HG02763 (cell line): Measurements from ENCODE around the gene NR2E3.

Source experiments
- ATAC-seq: cut with Tn5 transposase; IDR thresholded peaks from one replicate; pipeline ENCODE4 v1.9.1; 2021; ENCODE audit warnings: mild to moderate bottlenecking, moderate library complexity; ENCODE audit not compliant: unreplicated experiment

NR2E3 gene

DNA sequence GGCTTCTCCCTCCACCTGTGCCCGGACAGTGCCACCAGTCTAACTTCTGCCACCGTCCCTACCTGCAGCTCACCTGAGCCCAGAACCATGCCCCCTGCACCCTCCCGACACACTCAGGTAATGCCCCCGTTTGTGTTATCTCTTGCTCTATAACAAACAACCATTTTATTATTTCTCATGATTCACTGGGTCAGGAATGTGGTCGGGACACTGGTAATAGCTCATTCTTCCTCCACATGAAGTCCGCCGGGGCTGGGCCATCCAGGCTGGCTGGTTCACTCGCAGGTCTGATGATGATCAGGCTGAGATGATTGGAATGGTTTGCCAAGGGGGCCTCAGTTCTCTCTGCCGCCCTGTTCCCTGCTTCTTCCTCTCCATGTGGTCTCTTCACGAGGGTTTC is 20.3 kb upstream of the NR2E3 start:
- no peak for ATAC-seq

DNA sequence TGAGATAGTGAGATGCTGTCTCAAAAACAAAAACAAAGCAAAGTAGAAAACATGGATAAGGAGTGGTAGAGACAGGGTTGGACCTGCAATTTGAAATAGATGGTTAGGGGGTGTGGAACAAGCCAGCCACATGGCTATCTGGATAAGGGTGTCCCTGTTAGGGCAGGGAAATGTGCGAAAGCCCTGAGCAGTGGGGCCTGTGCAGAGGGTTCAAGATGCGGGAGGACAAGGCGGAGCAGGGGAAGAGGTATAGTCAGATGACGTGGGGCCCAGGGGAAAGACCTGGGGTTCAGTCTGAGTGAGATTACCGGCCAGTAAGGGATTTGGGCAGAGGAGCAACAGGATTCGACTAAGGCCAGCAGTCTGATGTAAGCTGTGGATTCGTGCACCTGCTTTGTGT is 18.4 kb upstream of the NR2E3 start:
- no peak for ATAC-seq

DNA sequence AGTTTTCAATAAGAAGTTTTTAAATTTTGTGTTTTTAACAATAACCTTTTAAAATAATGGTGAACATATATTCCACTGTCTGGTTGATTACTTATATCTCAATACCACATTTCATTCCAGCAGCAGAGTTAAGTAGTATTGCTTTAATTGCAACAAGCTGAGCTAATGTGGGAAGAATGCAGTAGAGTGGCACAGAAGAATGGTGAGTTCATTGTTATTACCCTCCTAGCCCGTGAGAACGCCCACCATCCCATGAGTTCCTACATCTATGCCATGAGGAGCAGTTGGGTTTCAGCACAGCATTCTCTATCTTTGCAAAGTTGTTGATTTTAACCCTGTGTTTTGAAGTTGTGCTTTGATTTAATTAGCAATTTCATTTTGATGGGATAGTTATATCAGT is 17.8 kb upstream of the NR2E3 start:
- no peak for ATAC-seq

DNA sequence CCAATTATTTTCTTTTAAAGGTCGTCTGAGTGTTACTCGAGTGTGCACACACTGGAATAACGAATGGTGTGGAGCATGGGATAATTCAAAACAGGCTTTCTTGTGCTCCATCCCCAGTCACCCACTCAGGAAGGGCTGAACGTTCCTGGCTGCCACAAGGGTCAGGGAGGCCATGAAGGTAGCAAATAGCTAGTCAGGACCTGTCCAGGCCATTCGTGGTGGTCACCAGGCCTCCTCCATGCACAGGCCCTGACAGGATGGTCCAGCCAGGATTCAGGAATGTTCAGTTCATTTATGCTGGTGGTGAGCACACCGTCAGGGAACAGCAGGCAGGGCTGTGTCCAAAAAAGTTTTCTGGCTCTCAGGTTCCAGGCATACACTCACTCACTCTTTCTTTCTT is 11.7 kb upstream of the NR2E3 start:
- no peak for ATAC-seq

DNA sequence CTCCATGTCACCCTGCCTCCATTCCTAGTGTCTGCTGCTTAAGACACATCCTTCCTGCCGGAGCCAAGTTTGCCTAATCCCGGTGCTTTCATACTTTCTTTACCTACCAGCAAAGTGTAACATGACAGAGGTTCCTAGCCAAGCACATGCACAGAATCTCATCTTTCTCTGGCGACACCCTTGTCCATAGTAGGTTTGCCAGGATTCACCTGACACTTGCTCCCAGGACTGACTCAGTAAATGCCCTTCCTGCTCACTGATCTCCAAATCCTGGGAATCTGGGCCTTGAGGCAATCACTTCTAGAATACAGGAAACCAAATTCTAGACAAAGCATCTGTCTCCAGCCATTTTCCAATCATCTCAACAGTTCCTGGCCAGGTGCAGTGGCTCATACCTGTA is 10.2 kb upstream of the NR2E3 start:
- no peak for ATAC-seq

DNA sequence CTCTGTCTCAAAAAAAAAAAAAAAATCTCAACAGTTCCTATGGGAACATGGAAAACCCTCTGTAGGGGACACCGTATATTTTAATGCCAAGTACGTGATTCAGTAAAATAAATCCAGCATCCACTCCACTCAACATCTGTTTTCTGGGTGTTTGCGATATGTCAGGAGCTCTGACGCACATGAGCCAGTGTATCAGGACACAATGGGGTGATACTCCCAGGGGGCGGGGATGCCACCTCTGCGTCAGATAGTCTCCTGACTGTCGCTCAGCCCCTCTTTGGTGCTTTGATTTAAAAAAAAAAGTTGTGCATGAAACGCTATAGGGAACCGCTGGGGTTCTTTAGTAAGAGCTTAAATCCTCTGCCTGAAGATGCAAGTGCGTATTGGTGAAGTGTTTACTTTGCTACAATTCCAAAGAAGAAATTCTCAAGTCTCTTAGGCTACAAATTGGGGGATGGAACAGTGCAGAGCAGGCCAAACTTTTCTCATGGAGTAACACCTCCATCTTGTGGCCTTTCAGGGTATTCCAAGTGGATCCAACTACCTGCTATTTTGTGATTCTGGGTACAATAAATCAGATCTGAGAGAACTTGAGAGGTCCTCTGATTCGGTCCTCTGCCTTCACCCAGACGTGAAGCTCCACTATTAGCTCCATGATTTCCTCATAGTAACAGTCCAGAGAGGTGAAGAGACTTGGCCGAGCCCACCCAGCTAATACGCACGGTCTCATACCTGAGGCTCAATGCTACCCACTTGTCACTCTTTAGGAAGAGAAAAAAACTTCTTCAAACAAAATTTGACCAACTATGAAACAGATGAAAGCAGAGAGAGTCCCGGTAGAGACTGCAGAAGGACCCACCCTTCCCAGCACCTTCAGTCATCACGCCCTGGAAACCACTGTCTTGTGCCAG is 9.3 kb upstream of the NR2E3 start:
- no peak for ATAC-seq

DNA sequence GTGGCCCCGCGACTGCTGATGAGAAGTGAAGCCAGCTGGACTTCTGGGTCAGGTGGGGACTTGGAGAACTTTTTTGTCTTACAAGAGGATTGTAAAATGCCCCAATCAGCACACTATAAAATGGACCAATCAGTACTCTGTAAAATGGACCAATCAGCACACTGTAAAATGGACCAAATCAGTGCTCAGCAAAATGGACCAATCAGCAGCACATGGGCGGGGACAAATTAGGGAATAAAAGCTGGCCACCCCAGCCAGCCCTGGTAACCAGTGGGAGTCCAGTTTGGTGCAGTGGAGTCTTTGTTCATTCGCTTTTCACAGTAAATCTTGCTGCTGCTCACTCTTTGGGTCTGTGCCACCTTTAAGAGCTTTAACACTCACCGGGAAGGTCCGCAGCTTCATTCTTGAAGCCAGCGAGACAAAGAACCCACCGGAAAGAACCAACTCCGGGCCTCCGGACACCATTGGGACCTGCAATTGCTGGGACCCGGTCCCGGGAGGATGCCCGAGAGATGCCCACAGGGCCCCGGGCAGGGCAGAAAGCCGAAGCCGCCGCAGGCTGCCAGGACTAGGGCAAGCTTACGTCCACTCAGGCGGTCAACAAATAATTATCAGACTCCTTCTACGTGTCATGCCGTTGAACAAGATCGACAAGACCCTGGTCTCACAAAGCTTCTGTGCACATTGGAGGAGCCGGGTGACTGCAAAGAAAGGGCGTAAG is 8.3 kb upstream of the NR2E3 start:
- no peak for ATAC-seq

DNA sequence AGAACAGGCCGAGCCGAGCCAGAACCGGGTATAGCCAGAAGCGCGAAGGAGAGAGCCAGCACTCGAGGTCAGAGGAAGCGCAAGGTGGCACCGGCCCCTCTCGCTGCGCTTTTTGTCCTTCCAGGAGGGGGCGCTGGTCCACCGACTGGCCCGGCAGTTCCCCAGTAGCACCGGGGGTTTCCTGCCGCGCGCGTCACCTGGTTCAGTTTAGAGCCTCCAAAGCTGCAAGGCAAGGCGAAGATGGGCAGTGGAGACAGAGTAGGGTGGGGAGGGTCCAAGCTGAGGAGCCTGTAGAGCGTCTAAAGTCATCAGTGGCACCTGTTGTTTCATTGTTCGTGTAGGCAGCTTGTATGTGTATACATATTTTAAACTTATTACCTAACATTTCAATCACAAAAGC is 7.6 kb upstream of the NR2E3 start:
- ATAC-seq: no peak

DNA sequence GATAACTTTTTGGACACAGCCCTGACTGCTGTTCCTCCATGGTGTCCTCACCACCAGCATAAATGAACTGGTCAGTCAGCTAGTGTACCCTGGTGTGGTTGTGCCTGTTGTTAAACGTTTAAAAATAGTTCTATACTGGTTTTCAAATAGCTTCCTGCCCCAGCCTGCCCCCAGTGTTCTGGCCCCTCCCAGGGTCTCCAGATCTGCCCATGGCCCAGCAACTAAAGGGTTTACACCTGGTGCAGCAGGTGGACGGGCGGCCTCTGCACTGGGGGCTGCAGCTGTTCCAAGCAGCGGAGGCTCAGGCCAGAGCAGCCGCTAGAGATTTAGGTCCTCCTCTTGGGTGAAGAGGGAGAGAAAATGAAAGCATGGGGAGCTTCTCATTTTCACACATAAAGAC is 6.1 kb upstream of the NR2E3 start:
- no peak for ATAC-seq

DNA sequence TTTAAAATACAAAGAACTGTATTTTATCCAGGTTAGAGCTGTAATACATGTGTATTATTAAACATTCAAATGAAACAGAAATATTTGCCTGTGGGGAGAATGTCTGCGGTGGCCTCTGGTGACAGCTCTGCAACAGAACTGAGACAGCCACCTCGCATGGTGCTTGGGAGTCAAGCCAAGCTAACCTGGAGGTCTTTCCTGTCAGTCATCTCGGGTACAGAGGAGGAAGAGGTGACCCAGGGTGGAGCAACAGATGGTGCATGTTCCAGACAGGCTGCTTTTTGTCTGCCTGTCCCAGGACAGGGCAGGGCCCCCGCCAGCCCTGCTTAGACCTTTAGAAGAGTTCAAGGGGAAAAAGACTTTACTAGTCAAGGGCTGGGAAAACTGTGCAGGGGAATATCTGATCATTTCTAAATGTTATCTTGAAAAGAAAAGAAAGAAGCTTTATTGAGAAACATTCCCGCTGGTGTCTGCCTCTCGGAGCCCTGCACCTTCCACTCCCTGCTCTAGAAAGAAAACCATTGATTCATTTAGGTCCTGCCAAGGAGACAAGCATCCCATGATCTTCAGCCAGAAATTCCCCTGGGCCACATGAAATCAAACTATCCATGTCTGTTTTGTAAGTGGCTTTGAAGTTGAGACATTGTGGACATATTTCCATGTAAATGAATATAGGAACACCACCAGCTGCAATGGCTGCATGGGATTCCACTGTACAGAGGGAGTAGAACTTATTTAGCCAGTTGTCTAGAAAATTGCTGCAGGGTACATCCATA is 5.5 kb upstream of the NR2E3 start:
- ATAC-seq: no peak

DNA sequence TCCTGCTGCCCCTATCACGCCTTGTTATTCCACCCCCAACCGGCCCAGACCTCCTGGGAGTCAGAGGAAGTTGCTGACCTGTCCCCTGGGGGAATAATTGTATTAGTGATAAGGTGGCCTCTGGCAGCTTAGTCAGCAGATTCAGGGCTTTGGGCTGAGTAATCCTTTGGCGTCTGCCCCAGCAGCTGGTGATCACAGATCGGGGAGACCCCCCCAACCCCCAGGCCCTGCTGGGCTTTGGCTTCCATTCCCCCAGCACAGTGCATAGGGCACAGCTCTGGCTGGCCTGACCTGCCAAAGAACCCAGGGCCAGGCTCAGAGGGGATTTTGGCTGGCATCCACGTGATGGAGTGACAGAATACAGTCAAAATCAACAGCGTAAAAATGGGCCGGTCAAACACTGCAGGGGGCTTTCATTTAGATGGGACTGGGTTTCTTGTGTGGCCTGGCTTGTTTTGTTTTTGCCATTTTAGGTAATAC is 3.9 kb upstream of the NR2E3 start:
- no peak for ATAC-seq

DNA sequence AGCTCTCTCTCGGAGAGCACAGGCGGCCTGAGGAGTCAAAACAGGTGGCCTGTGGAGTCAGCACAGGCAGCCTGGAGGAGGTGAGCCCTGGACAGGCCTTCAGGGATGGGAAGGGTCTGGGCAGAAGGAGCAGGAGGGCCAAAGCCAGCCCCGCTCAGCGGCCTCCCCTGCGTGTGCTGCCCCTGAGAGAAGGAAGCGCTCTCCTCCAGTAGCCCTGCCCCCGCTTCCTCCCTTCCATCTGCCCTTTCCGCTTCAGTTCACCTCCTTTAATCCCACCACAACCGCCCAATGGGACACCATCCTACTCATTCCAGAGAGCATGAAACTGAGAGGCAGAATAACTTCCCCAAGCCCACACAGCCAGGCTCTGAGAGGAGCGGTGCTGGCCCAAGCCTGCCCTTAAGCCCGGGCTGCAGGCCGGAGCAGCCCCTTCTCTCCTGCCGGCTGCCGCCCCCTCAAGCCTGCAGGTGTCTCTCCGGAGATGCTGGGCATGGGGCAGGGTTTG is 3.2 kb upstream of the NR2E3 start:
- no peak for ATAC-seq

DNA sequence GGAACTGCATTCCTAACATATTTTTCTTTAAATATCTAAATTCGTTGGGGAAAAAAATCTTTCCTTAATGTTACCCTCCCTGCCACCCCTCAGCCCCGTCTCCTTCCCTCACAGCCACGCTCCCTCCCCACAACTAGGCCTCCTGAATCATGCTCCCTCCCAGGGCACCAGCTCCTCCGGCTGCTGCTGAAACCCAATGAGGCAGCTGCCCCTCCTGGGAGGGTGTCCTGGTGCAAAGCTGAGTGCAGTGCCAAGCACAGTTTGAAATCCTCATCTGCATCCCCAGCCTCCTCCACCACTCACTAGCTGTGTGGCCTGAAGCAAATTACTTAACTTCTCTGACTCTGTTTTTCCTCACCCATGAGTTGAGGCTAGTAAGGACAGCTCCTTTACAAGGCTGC is 2.7 kb upstream of the NR2E3 start:
- ATAC-seq: no peak

DNA sequence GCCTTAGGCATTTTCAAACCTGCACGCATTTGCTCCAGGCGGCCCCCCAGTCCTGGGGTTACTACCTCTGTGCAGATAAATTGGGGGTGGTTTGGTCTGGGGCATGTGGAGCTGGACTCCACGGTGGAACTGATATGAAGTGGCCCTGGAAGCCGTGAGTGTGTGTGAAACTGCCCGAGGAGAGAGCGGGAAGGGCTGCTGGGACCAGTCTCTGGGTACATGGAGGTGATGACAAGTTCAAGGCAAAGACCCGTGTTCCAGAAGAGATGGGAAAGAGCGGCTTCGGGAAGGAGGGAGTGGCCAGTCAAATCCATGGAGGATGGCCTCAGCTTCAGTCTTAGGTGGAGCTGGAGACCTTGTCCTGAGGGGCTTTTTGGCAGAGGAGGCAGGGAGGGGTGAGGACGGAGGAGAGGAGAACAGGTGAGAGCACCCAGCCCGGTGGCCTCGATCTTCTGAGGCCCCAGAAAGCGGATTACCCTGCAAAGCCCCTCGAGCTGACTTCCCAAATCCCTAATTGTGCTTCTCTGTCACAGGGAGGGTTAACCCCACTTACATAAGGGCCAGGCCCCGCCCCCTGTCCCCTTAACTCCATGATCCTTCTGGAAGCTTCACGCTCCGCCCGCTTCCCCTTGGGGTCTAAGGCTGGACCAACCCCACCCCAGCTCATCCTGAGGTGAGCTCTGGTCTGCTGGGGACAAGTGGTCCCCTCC is 1.9 kb upstream of the NR2E3 start:
- ATAC-seq: no peak

DNA sequence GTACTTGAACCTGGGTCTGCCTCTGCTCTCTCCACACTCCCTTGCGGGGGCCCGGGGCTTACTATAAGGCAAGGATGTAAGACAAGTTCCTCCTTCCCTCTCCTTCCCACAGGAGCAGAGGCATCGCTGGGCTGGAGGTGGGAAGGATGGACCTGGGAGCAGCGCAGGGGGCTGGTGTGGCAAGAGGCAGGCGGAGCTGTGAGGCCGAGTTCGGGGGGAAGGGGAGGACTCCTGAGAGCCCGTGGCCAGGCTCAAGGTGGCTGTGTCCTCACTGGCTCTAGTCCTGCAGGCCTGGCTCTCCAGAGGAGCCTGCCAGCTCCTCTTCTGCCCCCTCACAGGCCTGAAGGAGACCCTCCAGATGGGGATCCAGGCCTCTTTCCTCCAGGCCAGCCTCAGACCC is 1.0 kb upstream of the NR2E3 start:
- no peak for ATAC-seq

DNA sequence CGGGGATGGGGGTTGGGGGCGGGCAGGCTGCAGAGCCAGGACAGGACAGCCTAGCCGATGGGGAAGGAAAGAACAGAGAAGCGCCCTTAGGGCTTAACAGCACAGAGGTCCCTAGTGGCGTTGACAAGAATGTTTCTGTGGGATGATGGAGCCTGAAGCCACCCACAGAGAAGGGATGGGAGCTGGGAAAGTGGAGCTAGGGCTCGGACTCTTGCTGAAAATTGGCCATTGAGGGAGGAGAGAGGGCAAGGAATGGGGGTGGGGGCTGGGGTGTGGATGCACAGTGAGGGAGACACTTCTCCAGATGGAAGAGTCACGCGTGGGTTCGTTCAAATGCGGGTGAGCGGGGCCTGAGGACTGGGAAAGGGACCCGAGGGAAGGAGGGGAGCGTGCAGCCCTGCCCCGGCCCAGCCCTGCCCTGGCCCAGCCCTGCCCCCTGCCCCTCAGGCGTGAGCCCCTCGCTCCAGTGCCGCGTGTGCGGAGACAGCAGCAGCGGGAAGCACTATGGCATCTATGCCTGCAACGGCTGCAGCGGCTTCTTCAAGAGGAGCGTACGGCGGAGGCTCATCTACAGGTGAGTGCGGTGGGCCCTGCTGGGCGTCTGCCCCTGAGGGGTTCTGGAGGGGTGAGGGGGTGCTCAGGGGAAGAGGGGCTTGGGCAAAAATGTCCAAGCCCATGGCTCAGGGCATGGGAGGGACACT is 832 bp downstream of the NR2E3 start:
- no peak for ATAC-seq

DNA sequence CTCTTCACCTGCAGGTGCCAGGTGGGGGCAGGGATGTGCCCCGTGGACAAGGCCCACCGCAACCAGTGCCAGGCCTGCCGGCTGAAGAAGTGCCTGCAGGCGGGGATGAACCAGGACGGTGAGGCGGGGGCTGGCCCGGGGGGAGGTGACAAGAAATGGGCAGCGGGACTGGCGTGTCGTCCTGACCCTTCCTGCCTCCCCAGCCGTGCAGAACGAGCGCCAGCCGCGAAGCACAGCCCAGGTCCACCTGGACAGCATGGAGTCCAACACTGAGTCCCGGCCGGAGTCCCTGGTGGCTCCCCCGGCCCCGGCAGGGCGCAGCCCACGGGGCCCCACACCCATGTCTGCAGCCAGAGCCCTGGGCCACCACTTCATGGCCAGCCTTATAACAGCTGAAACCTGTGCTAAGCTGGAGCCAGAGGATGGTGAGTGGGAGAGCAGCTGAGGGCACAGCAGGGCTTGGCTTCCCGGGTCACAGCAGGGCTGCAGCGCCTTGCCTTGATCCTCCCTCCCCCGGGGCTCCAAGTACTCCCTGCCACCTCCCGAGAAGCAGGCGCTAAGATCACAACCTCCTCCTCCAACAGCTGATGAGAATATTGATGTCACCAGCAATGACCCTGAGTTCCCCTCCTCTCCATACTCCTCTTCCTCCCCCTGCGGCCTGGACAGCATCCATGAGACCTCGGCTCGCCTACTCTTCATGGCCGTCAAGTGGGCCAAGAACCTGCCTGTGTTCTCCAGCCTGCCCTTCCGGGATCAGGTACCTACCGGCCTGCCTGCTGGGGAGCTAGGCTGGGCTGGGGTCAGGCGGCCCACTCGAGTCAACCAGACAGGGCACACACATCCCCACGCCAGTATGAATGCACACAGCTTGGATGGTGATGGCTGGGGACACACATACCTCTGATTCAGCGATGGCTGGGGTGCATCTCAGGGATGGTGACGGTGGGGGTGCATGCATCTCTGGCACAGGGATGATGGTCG is 1.7 kb downstream of the NR2E3 start:
- ATAC-seq: no peak

DNA sequence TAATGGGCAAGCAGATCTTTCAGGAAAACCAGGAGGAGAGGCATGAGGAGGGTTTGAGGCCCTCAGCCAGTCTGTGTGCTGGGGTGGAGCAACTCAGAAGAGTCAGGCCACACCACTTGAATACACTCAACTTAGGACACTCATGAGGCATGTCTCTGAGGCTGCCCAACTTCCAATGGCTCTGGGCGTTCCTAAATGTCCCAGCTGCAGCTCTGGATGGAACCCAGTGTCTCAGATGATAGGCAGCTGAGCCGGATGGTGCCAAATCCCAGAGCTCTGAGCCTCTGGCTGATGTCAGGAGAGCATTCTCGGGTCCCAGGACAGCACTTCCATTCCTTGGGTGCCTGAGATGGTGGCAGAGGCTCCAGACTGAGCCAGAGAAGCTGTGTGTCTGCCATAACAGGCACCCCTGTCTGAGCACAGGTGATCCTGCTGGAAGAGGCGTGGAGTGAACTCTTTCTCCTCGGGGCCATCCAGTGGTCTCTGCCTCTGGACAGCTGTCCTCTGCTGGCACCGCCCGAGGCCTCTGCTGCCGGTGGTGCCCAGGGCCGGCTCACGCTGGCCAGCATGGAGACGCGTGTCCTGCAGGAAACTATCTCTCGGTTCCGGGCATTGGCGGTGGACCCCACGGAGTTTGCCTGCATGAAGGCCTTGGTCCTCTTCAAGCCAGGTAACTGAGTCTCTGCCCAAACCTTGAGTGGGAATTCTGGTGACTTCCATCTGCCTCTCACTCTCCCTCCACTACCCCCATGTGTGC is 2.8 kb downstream of the NR2E3 start:
- no peak for ATAC-seq
